DOHH2 (cell line): ENCODE measurements around the gene IL25.

ENCODE experiments used
- H3F3A ChIP-seq: fragments of 200-600 bp; sonication (generic), shearing (Covaris generic); 2 replicates; pipeline ENCODE4 v1.6.0; 2016; ENCODE audit warnings: antibody characterized with exemption, mild to moderate bottlenecking; ENCODE audit not compliant: control insufficient read depth, insufficient read depth
- H3K27ac ChIP-seq: fragments of 200-600 bp; sonication (generic); 2 replicates; pipeline ENCODE4 v1.5.1; 2014; ENCODE audit warnings: low read depth, mild to moderate bottlenecking, low read length, moderate library complexity
- H3K27me3 ChIP-seq: fragments of 200-600 bp; sonication (generic); 2 replicates; pipeline ENCODE4 v1.6.1; 2014; ENCODE audit warnings: mild to moderate bottlenecking, low read length, mixed read lengths; ENCODE audit not compliant: control insufficient read depth
- H3K36me3 ChIP-seq: fragments of 200-600 bp; sonication (generic); 2 replicates; pipeline ENCODE4 v1.6.1; 2014; ENCODE audit warnings: mild to moderate bottlenecking, low read length, moderate library complexity, mixed read lengths; ENCODE audit not compliant: control insufficient read depth
- H3K4me1 ChIP-seq: fragments of 200-600 bp; sonication (generic); 2 replicates; pipeline ENCODE4 v1.6.1; 2014; ENCODE audit warnings: mild to moderate bottlenecking, low read length, mixed read lengths; ENCODE audit not compliant: control insufficient read depth
- H3K4me2 ChIP-seq: fragments of 200-600 bp; sonication (generic); 2 replicates; pipeline ENCODE4 v1.6.0; 2014; ENCODE audit warnings: mild to moderate bottlenecking, low read length, moderate library complexity
- H3K4me3 ChIP-seq: fragments of 200-600 bp; sonication (generic); 2 replicates; pipeline ENCODE4 v1.5.1; 2014; ENCODE audit warnings: mild to moderate bottlenecking, low read length, mixed read lengths
- H3K79me2 ChIP-seq: fragments of 200-600 bp; sonication (generic); 2 replicates; pipeline ENCODE4 v1.6.1; 2014; ENCODE audit warnings: mild to moderate bottlenecking, low read length, mixed read lengths; ENCODE audit not compliant: control insufficient read depth
- H3K9me2 ChIP-seq: fragments of 200-600 bp; sonication (generic); replicated peaks from 2 replicates; pipeline ENCODE4 v1.6.1; 2014; ENCODE audit warnings: mild to moderate bottlenecking, low read length, mixed read lengths; ENCODE audit not compliant: control insufficient read depth
- H3K9me3 ChIP-seq: fragments of 200-600 bp; sonication (generic); 2 replicates; pipeline ENCODE4 v1.6.1; 2014; ENCODE audit warnings: antibody characterized with exemption, low read length, mixed read lengths; ENCODE audit not compliant: control insufficient read depth, insufficient read depth
- H4K20me1 ChIP-seq: fragments of 200-600 bp; sonication (generic); 2 replicates; pipeline ENCODE4 v1.6.0; 2014; ENCODE audit warnings: low read depth, mild to moderate bottlenecking, antibody characterized with exemption, low read length, moderate library complexity; ENCODE audit not compliant: control insufficient read depth, insufficient read depth
- EZH2phosphoT487 ChIP-seq: fragments of 200-600 bp; sonication (generic); IDR thresholded peaks from 2 replicates; pipeline ENCODE4 v1.6.1; 2017; ENCODE audit warnings: borderline replicate concordance, mild to moderate bottlenecking, antibody characterized with exemption, low read length, moderate library complexity, mixed read lengths
- TF ChIP-seq, protein P1 (sequence below): fragments of 200-600 bp; sonication (generic); IDR thresholded peaks from one replicate; pipeline ENCODE4 v1.5.1; 2014; ENCODE audit warnings: antibody characterized with exemption, mild to moderate bottlenecking, low read depth, low read length; ENCODE audit not compliant: poor library complexity, severe bottlenecking

The IL25 gene

DNA sequence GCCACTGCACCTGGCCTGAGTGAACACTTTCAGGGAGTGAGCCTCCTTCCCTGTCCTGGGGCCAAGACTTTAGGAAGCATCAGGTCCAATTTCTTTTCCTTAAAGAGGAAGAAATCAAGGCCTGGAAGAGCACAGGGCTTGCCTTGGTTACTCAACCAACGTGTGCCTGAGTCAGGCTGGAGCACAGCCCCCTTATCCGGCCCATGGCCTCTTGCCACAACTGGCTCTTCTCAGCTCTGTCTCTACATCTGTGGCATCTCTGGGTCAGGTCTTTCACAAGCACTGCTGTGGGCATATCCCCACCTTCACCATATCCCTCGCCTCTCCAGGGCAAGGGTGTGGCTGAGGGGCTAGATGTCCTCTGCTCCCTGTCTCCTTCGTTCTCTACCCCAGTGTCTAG, 28.7 kb downstream of the IL25 start:
- Histone ChIP-seq H3K9me3 (no peaks in the 10 kb centered on the region), H3F3A (no peaks in the 10 kb centered on the region), H3K9me2 (no peaks in the 10 kb centered on the region), H3K27ac (no peak overlapping the region), H3K36me3 (no peaks in the 10 kb centered on the region), H4K20me1 (no peaks in the 10 kb centered on the region), H3K4me2 (no peak overlapping the region), H3K4me1 (no peaks in the 10 kb centered on the region), H3K27me3 (no peaks in the 10 kb centered on the region), H3K4me3 (no peak overlapping the region), H3K79me2 (no peaks in the 10 kb centered on the region)
- no peak for TF ChIP-seq EZH2phosphoT487
- TF ChIP-seq, protein P1, sequence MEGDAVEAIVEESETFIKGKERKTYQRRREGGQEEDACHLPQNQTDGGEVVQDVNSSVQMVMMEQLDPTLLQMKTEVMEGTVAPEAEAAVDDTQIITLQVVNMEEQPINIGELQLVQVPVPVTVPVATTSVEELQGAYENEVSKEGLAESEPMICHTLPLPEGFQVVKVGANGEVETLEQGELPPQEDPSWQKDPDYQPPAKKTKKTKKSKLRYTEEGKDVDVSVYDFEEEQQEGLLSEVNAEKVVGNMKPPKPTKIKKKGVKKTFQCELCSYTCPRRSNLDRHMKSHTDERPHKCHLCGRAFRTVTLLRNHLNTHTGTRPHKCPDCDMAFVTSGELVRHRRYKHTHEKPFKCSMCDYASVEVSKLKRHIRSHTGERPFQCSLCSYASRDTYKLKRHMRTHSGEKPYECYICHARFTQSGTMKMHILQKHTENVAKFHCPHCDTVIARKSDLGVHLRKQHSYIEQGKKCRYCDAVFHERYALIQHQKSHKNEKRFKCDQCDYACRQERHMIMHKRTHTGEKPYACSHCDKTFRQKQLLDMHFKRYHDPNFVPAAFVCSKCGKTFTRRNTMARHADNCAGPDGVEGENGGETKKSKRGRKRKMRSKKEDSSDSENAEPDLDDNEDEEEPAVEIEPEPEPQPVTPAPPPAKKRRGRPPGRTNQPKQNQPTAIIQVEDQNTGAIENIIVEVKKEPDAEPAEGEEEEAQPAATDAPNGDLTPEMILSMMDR = no peak

DNA sequence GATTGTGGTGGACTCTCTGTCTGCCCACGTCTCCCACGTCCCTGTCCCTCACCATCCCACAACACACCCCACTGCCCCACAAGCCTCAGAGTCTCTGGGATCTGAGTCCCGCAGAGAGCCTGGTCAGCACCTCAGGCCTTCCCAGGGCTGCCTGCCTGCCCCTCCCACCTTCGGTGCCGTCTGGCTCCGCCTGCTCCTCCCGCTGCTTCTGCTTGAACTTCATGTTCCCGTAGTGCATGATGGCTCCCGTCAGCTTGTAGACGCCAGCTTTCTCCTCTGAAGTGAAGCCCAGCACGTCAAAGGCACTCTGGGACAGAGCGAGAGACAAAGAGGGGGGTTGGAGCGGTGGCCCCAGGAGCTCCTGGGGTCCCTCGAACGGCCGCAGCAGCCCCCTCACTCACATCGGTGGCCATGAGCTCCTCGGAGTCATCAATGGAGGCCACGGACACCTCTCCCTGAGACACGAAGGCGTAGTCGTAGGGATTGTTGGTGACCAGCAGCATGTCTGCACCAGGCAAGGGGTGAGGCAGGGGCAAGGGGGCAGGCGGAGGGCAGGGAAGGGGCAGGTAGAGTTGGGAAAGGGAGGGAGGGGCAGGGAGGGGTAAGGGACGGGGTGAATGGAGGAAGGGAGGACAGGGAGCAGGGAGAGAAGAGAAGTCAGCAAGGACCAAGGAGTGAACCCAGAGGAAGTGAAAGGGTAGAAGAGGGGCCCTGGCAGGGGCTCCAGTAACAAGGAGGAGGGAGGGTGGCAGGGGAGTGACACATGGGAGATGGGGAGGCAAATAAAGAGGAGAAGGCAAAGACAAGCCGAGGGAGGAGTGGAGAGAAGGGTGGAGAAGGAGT, 29.9 kb downstream of the IL25 start:
- Histone ChIP-seq H3K36me3 (no peaks in the 10 kb centered on the region), H3K27ac (no peak overlapping the region), H3K4me1 (no peaks in the 10 kb centered on the region), H3K4me3 (no peak overlapping the region), H3K27me3 (no peaks in the 10 kb centered on the region), H3F3A (no peaks in the 10 kb centered on the region), H3K9me2 (no peaks in the 10 kb centered on the region), H4K20me1 (no peaks in the 10 kb centered on the region), H3K9me3 (no peaks in the 10 kb centered on the region), H3K4me2 (no peak overlapping the region), H3K79me2 (no peaks in the 10 kb centered on the region)
- no peak for TF ChIP-seq EZH2phosphoT487
- TF ChIP-seq, protein P1 = no peak

DNA sequence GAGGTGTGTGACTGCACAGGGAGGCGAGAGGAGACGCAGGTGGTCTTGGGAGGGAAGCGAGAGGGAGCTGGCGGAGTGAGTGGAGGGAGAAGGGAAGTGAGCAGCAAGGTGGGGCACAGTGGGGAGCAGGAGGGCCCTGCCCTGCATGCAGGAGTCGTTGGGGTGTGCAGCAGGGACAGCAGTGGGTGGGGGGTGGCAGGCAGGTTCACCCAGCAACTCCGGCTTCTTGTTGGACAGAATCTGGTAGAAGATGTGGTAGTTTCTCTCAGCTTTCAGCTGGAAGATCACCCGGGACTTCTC, 30.5 kb downstream of the IL25 start:
- Histone ChIP-seq H3K27me3 (no peaks in the 10 kb centered on the region), H3K36me3 (no peaks in the 10 kb centered on the region), H4K20me1 (no peaks in the 10 kb centered on the region), H3K4me3 (no peak overlapping the region), H3K27ac (no peak overlapping the region), H3K79me2 (no peaks in the 10 kb centered on the region), H3K9me2 (no peaks in the 10 kb centered on the region), H3K4me2 (no peak overlapping the region), H3K9me3 (no peaks in the 10 kb centered on the region), H3F3A (no peaks in the 10 kb centered on the region), H3K4me1 (no peaks in the 10 kb centered on the region)
- no peak for TF ChIP-seq EZH2phosphoT487
- TF ChIP-seq, protein P1 = no peak
